GM18507 (cell line): Measurements from ENCODE around the gene DAB2.

Source experiments
- DNase-seq: peaks from one replicate; pipeline ENCODE4 v3.0.0; 2011; ENCODE audit warnings: low read depth; ENCODE audit not compliant: insufficient read length; ENCODE audit errors: extremely low spot score
- FAIRE-seq: peaks from 2 replicates; lab custom pipeline; 2011; peaks lifted over from hg19 to GRCh38; lab: Jason Lieb, UNC

The DAB2 gene

DNA sequence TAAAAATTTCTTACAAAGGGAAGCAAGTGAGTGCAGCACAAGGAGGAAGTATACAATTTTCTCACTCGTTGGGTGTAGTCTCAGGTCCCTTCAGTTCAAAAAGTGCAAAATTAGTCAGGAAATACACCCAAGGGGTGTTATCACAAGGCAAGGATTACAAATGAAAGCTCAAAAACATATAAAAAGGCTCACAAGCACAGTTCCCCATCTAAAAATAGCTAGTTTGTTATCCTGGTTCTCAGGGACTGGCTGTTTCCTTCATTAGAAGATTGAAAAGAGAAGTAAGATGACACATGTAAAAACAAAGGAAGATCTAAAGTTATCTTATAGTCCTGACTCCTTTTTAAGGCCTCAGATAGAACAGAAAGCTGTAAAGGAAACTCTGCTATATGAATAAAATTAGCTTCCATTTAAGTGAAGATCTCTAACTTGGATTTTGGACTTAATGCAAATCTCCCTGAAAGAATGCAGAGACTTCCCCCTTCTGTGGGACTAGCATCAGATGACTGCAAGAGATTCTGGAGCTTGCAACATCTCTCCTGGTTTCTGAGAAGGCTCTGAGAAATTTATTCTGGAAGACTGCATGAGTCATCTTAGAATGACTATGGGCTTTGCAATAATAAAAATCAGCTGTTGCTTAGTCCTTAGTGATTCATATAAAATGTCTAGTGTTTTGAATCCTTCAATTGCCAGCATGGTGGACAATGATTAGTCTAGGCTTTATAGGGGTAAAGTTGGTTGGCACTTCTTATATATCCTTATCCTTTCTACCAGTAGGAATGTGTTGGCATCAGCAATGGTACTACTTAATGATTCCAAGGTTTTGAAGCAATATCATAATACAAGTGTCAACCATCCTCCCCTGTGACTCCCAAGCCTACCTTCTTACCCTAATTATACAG lies 25.4 kb downstream of the DAB2 start:
- no peak for FAIRE-seq
- DNase-seq: no peak

DNA sequence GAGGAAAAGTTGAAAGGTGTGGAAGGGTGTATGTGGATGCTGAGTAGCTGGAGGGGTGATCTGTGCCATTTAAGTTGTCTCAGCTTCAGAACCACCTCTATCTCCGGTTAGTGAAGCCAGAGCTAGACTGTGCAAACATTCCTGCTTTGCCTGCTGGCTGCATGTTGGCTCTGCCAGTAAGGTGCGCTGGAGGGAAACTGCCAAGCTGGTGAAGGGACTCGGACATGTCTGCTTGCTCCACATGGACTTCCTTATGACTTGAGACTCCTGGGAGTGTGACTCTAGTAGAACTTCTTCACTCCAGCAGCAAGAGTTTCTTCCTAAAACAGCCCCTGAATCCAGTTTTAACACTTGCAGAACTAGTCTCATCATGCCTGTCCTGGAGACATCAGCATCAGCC lies 27.9 kb downstream of the DAB2 start:
- DNase-seq: no peak
- no peak for FAIRE-seq

DNA sequence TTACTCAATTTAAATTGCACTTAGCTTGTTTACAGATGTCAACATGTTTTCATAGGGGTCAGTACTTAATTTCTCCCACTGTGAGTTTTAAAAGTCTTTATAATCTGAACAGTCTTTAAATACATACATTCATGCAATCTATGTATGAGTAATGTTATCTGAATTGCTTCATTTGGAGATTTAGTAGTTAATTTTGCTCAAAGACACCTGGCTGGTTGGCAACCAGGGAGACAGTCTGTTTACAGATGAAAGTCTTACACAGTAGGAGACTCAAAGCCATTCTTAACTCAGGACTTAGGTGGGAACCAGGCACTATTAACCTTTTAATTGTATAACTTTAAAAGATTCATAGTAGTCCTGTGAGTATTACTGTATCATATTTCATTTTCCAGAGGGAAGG lies 29.3 kb downstream of the DAB2 start:
- FAIRE-seq: no peak

DNA sequence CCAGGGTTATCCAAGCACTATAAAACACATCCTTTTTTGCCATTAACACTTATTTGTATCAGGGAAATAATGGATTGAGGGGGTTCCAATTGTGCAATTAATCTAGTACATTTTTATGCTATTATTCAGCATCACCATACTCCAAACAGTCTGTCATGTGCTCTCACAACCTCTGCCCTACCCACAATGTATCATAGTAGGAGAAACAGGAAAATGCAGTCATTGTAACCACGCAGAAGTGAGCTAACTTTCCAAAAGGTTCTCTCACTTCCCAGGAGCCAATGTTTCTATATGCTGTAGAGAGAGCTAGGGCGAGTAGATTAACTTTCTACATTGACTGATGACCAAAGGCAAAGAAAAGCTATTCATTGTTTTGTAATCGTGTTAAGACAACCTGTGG lies 29.8 kb downstream of the DAB2 start:
- no peak for FAIRE-seq
- DNase-seq: no peak

More for the DNA sequence above, 29.3 kb downstream of the DAB2 start:
- DNase-seq: no peak

DNA sequence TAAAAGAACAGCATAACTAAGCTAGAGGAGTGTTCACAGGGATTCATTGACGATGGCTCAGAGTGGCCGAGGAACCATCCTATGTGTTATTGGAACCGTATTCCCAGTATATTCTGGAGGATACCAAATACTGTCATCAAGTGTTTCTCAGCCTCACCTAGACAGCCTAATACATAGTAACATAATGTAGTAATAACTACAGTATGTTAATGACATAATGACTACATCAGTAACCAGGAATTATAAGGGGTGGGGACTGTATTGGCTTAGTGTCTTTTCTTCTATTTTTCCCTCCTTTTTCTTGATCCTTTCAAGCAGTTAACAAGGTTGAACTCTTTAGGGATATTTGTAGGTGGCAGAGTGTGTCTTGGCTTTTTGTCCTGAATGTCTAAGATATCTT lies 33.8 kb downstream of the DAB2 start:
- no peak for DNase-seq
- no peak for FAIRE-seq

DNA sequence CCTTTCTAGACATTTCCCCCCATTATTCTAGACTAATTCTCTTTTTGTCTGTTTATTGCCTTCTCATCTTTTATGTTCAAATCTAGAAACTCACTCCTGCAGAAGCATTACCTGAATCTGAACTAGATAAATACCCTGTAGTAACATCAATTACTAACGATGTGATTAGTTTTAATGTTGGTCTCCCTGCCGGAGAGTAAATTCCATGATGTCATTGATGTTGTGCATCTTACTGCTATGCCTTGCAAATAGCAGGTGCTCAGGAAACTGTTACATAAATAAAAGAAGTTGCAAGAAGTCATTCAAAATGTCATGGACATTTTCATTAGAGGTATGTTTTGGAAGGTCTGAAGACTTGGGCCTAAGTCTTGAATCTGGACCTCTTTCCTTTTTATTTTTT lies 37.5 kb downstream of the DAB2 start:
- DNase-seq: no peak
- FAIRE-seq: no peak

DNA sequence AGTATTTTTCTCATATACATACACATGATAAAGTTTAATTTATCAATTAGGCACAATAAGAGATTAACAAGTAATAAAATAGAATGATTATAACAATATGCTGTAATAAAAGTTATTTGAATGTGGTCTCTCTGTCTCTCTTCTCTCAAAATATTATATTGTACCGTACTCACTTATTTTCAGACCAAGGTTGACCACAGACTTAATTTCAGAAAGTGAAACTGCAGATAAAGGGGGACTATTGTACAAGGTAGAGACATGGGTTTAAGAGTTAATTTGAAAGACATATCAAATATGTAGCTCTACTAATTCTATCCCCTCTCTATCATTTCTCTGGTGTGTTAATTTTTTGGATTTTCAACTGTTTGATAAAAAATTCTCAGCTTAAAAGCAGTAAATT lies 40.5 kb downstream of the DAB2 start:
- FAIRE-seq: no peak
- no peak for DNase-seq

DNA sequence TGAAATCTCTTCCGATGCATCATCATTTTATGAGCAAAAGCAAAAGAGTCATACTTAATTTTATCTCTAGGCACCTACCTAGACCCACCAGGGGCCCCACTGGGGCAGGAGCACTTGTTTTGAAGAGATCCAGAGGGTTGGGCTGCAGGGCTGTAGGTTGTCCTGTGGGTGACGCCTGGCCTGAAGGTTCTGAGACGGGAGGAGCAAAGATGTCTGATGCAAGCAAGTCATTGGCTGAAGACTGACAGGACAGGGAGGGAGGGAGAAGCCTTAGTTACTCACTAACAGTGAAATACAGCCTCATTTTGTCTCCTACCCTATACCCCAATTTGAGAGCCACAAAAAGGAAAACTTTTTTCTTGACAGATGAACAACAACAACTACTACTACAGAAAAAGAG lies 43.4 kb downstream of the DAB2 start:
- FAIRE-seq (no peak), DNase-seq (no peak)

DNA sequence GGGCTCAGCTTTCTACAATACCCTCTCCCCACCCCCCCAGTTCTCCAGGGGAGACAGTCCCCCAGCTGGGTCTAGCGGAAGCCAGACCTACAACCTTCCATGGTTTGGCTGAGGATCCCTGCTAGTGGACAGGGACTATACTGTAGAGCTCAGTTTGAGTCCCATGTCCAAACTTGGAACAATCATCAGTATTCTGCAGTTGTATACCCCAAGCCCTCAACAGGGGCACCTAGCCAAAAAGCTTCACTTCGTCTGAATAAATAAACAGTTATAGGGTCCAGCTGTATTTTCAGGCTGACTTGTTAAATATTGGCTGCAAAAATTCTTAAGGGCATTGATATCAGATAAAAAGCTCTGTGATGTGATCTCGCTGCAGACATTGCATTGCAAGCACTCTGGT lies 45.1 kb downstream of the DAB2 start:
- DNase-seq: no peak

DNA sequence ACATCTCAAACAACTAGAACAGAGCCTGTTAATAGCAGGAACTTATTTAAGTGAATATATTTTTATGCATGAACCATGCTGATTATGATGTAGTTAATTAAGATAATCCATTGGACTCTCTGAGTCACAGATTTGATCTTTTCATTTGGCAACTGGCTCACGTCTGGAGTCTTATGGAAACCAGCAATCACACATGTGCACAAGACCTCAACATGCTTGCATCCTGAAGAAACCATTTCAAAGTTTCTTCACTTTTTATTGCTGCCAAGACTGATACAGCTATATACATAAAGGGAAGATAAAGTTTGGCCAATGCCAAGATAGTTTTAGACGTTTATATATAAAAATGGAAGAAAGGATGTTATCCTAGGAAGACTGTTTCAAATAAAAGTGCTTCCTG lies 47.2 kb downstream of the DAB2 start:
- no peak for DNase-seq
- FAIRE-seq: no peak

More for the DNA sequence above, 45.1 kb downstream of the DAB2 start:
- FAIRE-seq: no peak

DNA sequence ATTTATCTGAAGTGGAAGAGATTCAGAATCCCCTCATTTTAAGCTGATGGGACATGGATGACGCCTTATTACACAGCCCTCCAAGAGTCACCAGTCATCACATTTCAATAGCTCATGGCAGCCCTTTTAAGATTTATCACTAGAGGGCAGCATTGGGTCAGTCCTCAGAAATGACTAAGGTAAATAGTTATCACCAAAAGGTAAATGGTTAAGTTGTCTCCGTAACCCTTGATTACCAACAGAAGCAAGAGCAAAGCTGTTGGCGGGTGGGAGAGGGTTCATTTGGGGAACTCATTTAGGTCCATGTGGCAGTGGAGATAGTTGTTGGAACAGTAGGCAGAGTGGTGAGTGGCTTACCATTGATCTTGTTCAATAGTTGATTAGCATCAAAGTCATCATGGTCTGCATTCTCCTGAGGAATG lies 48.5 kb downstream of the DAB2 start:
- DNase-seq: peak; percentile 28
- peak; percentile 78 for FAIRE-seq

DNA sequence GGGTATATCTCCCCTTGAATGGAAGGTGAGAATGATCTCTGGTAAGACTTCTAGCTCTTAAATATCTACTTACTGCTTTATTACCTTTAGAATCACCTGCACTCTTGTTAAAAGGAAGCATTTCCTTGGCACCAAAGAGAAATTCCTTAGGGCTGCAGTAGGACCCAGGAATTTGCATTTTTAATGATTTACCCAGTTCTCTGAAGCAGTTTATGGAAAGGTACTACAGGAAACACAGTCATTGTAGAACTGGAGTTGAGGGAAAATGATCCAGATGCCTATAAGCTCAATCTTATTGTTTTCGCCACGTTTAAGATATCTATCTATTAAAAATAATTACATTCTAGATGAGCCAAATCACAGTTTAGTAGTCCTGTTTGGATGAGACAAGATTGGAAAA lies 51.0 kb downstream of the DAB2 start:
- no peak for DNase-seq
- no peak for FAIRE-seq

DNA sequence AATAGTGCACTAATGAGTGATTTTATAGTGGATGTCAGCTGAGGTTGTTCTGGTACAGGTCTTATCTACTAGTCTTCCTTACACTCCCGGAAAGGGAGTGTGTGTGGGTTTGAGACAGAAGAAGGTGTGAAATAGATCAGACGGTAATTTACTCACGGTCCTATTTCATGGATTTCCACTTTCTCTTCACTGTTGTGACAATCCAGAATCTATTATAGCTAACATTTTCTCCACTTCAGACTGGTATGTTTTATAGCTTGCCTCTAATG lies 53.5 kb downstream of the DAB2 start:
- no peak for FAIRE-seq
- no peak for DNase-seq

DNA sequence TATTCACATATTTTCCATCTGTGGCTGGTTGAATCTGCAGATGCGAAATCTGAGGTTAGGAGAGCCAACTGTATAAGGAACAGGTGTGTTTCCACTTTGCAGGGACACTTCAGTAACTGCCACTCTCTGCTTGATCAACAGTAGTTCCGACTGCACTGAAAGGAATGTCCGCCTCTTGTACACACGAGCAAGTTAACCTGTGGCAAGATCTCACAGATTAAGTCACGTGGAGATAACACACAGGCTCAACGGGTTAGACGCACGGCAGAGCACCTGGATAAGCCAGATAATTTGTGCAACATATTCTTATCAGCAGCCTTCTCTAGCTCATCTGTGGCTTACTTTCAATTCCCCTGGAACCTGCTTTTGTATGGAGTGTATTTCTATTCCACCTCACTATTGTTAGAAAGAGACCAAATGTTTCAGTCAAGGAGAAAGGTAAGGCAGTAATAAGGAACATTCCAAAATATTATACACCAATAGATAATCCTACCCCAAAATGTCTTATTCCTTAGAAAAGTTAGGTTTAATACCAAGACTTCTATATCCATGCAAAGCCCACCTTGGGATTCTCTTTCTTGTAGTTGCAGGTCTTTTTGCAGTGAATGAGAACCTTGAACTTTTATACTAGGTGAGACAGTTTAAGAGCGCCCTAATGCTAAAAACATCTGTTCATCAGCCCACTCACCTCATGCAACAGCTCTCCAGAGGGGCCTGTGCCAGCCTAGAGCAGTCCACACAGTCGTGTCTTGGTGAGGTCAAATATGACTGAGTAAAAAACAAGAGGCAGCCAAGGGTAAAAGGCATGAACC lies 54.0 kb downstream of the DAB2 start:
- DNase-seq: no peak
- no peak for FAIRE-seq

DNA sequence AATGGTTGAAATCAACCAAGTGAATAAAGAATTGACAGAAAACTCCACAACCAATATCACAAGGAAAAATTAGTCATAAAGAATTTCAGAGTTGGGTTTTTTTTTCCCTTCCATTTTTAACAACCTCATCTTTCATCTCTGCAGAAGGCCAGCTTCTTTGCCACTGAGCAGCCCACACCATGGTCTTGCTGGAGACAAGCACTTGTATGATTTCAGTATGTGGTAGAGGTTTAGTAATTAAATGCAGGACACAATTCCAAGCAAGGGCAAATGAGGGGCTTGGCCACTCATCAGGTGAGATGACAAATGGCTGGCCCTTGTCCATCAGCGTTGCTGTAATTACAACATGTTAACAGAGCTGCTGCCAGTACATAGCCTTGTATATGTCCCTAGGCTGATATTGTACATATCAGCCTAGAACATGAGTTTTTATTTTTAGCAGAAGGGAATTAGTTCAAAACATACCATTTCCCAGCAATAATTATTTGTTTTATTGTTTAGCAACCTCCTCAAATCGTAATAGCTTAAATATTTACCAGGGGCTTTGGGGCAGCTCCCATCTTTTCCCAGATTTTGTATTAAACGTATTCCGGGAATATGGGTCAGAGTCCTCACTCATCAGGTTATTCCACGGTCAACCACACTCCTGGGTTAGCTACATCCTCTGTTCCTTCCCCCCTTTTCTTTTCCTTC lies 55.5 kb downstream of the DAB2 start:
- FAIRE-seq: no peak
- DNase-seq: no peak

DNA sequence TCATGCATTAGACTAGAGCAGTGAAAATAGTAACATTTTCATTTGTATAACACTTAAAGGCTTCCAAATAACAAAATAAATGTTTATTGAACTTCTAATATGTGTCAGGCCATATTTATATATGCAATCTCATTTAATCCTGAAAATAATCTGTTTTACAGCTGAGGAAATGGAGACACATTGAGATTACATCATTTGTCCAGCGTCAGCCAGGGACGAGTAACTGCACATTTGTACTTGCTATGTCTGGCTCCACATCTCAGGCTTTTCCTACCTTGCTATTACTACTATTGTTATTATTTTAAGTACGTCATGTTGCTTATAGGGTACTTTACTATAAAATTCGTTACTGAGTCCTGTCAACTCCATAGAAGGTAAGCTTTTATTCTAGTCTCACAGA lies 56.7 kb downstream of the DAB2 start:
- FAIRE-seq (no peak), DNase-seq (no peak)

DNA sequence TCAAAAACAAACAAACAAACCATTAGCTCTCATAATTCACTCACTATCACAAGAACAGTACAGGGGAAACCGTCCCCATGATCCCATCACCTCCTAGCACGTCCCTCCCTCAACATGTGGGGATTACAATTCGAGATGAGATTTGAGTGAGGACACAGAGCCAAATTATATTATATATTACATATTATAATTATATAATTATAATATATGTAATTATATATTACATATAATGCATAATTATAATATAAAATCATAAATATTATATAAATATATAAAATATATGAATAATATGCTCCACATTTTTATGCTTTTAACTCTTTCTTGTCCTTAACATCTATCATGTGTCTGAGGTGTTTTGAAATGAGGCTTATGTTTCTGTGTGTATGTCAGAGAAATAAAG lies 57.1 kb downstream of the DAB2 start:
- no peak for FAIRE-seq

DNA sequence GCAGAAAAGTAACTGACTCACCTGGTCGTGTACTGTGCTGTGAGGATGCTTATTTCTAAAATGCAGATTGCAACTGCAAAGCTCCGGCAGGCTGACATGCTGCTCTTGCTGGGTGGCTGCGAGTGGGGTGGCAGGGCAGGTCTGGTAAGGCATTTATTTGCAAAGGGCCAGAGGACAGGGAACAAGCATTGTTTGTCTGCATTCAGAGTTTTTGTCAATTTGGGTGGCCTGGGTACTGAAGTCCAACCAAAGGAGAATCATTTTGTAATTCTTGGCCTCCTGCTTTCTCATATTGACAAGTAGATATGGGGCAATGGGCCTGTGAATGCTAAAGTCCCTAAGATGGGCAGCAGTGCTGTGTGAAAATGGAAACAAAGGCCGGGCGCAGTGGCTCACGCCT lies 60.4 kb downstream of the DAB2 start, which contains the start of gene C9:
C9 (minus strand) TSS at position 129 of the 400 bp plus-strand sequence; CDS start at position 98, 31 bp downstream.
- FAIRE-seq (no peak), DNase-seq (no peak)

More for the DNA sequence above, 57.1 kb downstream of the DAB2 start:
- DNase-seq: no peak

DNA sequence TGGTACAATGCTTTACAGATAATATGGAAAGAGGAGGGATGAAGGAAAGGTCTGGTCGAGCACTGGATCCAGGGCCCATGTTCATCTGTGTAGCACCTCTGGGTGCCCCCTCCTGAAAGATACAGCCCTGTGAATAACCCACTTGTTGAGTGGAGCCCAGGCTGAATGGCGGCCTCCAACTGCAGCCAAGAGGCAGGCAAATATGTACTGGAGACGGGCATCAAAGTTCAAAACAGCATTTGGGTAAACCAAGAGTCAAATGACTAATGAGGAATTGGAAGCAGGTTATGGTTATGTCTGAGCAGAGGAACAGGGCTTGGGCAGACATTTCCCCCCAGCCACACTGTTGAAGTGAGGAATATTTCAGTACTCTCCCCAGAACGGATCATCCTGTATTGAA lies 61.6 kb downstream of the DAB2 start:
- FAIRE-seq: no peak
- no peak for DNase-seq

DNA sequence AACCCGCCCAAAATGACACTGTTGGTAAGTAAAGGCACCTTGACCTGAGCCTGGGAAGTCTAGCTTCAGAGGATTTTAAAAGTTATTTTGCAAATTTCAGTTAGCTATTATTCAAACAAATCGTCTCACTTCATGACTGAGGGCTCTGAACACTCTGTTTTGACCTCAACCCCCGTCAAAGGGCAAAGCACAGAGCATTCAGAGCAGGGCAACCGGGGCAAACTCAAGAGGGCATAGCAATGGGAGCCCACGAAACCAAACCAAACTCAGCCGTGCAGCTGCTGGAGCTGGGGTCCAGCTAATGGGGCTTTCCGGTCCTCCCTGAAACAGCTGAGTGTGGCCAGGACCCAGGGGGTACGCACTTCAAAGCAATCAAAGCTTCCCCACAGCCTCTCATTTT lies 62.1 kb downstream of the DAB2 start:
- FAIRE-seq (no peak), DNase-seq (no peak)
